ENCODE measurements around the gene RER1.

- TF ChIP-seq CTCF (IDR thresholded peaks at IDR 0.05 in 4 of 5, conservative IDR thresholded peaks at IDR 0.05 in 1 of 5) (no peak), POLR2A (IDR thresholded peaks at IDR 0.05) (no peak)
Observed at GRCh38 chr1:2355373-2356261, 36.0 kb upstream of the RER1 start.

Data from gastrocnemius medialis (tissue), 4 donors.